Lung (tissue), 12 donors: Measurements from ENCODE around the gene SH3GL2. TPM values are rescaled to one million over a fixed set of nuclear protein-coding genes. Genes with fewer than 3 reads are reported as not detected.

Experiments
- ATAC-seq: fragments of 200-7000 bp; cut with Tn5 transposase; one replicate; pipeline ENCODE4 v1.9.1; 2020; ENCODE audit warnings: moderate number of reproducible peaks; ENCODE audit not compliant: insufficient read depth, low FRiP score
- DNase-seq, 3 donors: peaks; one replicate each; pipeline ENCODE4 v3.0.0-alpha.2; 2013 to 2017
- H3K27ac ChIP-seq, 2 donors: one replicate each; pipeline ENCODE4 v1.5.1; 2013; ENCODE audit warnings: mild to moderate bottlenecking in 2 of 2, moderate library complexity in 2 of 2, control low read depth in 1 of 2, inconsistent platforms in 1 of 2, low read depth in 1 of 2, low read length in 1 of 2
- H3K27me3 ChIP-seq, 3 donors: one replicate each; pipeline ENCODE4 v1.5.1; 2013; ENCODE audit warnings: low read length in 2 of 3; ENCODE audit not compliant: control insufficient read depth in 3 of 3, insufficient read depth in 3 of 3
- H3K36me3 ChIP-seq, 4 donors: one replicate each; pipeline ENCODE4 v1.5.1; 2013; ENCODE audit warnings: low read length in 4 of 4, mild to moderate bottlenecking in 1 of 4, moderate library complexity in 1 of 4; ENCODE audit not compliant: control insufficient read depth in 4 of 4, insufficient read depth in 4 of 4
- H3K4me1 ChIP-seq, 5 donors: one replicate each; pipeline ENCODE4 v1.5.1; 2013; ENCODE audit warnings: low read length in 5 of 5, mild to moderate bottlenecking in 2 of 5, moderate library complexity in 1 of 5; ENCODE audit not compliant: control insufficient read depth in 5 of 5, insufficient read depth in 5 of 5
- H3K4me3 ChIP-seq: one replicate; pipeline ENCODE4 v1.5.1; 2013; ENCODE audit warnings: mild to moderate bottlenecking, control low read depth, moderate library complexity
- H3K9ac ChIP-seq, 2 donors: one replicate each; pipeline ENCODE4 v1.5.1; 2013; ENCODE audit warnings: low read length in 2 of 2, control low read depth in 1 of 2; ENCODE audit not compliant: insufficient read depth in 1 of 2
- H3K9me3 ChIP-seq, 4 donors: one replicate each; pipeline ENCODE4 v1.5.1; 2013; ENCODE audit warnings: low read length in 3 of 4, mild to moderate bottlenecking in 1 of 4, moderate library complexity in 1 of 4; ENCODE audit not compliant: control insufficient read depth in 4 of 4, insufficient read depth in 3 of 4
- CTCF ChIP-seq: IDR thresholded peaks from 2 replicates; pipeline ENCODE4 v1.5.1; 2012; ENCODE audit warnings: mild to moderate bottlenecking; ENCODE audit errors: control extremely low read depth, extremely low read depth
- WGBS, 2 donors: extraction: QIAGEN DNeasy Blood & Tissue Kit; methylation state at CpG; one replicate each; pipeline ENCODE4 v1.1.7; 2013; 5-methylcytosine and 5-hydroxymethylcytosine counted together
- polyA plus RNA-seq, 2 donors: library from polyadenylated mRNA; stranded (reverse); fragments of 200-250 nt; gene quantifications; one replicate each; pipeline ENCODE4 v1.2.1, GENCODE V29; 2013
- total RNA-seq, 2 donors: library from RNA; depleted of rRNA in 1 of 2; stranded (reverse); fragments of >200 nt in 1 of 2; gene quantifications; one replicate each; pipeline ENCODE4 v1.2.1, GENCODE V29; 2014 to 2021
- donor health status: control.
- donor health status: control.
- donor health status: Bipolar disorder and iron deficiency.
- donor health status: healthy.
- donor health status: DM: yes; HTN: yes; CAD: no.

Gene SH3GL2
- total and polyA plus RNA-seq, 4 donors = 0.07 to 2.9 (median 1.1) TPM

- no peaks in the 10 kb centered on the region for H3K9me3 ChIP-seq
- WGBS, 2 donors = 62 to 74% methylated on average over 2 of the region's 2 CpGs
Measured at GRCh38 chr9:17635115-17635890, 56.4 kb downstream of the SH3GL2 start.

GRCh38 chr9:17636349-17636748 lies 57.5 kb downstream of the SH3GL2 start:
- H3K4me3 ChIP-seq = no peak overlapping the region
- WGBS, 2 donors = 65 to 75% methylated on average over 2 of the region's 2 CpGs

More at GRCh38 chr9:17635115-17635890, 56.4 kb downstream of the SH3GL2 start:
- no peak for DNase-seq
- Histone ChIP-seq H3K9ac (no peak overlapping the region), H3K4me1 (no peaks in the 10 kb centered on the region), H3K27ac (no peak overlapping the region), H3K4me3 (no peak overlapping the region), H3K36me3 (no peaks in the 10 kb centered on the region), H3K27me3 (no peaks in the 10 kb centered on the region)
- TF ChIP-seq CTCF = no peak
- ATAC-seq = no peak

GRCh38 chr9:17636821-17637220 lies 58.0 kb downstream of the SH3GL2 start:
- H3K36me3 ChIP-seq = no peaks in the 10 kb centered on the region
- H3K9me3 ChIP-seq = no peaks in the 10 kb centered on the region
- H3K27ac ChIP-seq = no peak overlapping the region
- H3K4me1 ChIP-seq = no peaks in the 10 kb centered on the region
- TF ChIP-seq CTCF = no peak
- no peak overlapping the region for H3K9ac ChIP-seq
- H3K4me3 ChIP-seq = no peak overlapping the region
- ATAC-seq (no peak), DNase-seq (no peak)
- no peaks in the 10 kb centered on the region for H3K27me3 ChIP-seq
- 95% methylated on average over 1 of the region's 1 CpG for WGBS, 2 donors

More at GRCh38 chr9:17636349-17636748, 57.5 kb downstream of the SH3GL2 start:
- no peaks in the 10 kb centered on the region for H3K4me1 ChIP-seq
- H3K9me3 ChIP-seq = no peaks in the 10 kb centered on the region
- no peak overlapping the region for H3K27ac ChIP-seq
- H3K27me3 ChIP-seq = no peaks in the 10 kb centered on the region
- no peak for TF ChIP-seq CTCF
- no peak for DNase-seq
- ATAC-seq = no peak
- H3K36me3 ChIP-seq = no peaks in the 10 kb centered on the region
- no peak overlapping the region for H3K9ac ChIP-seq
